Spinal cord (tissue), 10 donors: Measurements from ENCODE around the gene OTULIN. TPM values are rescaled to one million over a fixed set of nuclear protein-coding genes. Genes with fewer than 3 reads are reported as not detected.

Source experiments
- DNase-seq, 6 donors: peaks; one replicate each; pipeline versions ENCODE4 v3.0.0 to v3.0.0-alpha.2; 2013 to 2015; ENCODE audit warnings: low spot score in 6 of 6, low read depth in 4 of 6
- H3K27ac ChIP-seq: one replicate; pipeline ENCODE4 v1.5.1; 2013; ENCODE audit warnings: low read depth, low read length, control low read depth
- H3K27me3 ChIP-seq: one replicate; pipeline ENCODE4 v1.6.1; 2013; ENCODE audit warnings: low read length; ENCODE audit not compliant: control insufficient read depth, insufficient read depth
- H3K36me3 ChIP-seq: one replicate; pipeline ENCODE4 v1.6.1; 2013; ENCODE audit warnings: low read length; ENCODE audit not compliant: control insufficient read depth, insufficient read depth
- H3K4me1 ChIP-seq: one replicate; pipeline ENCODE4 v1.6.1; 2013; ENCODE audit warnings: low read length; ENCODE audit not compliant: control insufficient read depth, insufficient read depth
- H3K4me3 ChIP-seq: one replicate; pipeline ENCODE4 v1.5.1; 2013; ENCODE audit warnings: low read depth, low read length, control low read depth
- H3K9me3 ChIP-seq: one replicate; pipeline ENCODE4 v1.6.1; 2013; ENCODE audit warnings: low read length; ENCODE audit not compliant: control insufficient read depth, insufficient read depth
- WGBS: methylation state at CpG from one replicate; pipeline ENCODE4 v1.1.5; 2013; ENCODE audit warnings: missing lambda C conversion rate; ENCODE audit not compliant: insufficient coverage; 5-methylcytosine and 5-hydroxymethylcytosine counted together
- polyA plus RNA-seq, 2 donors: library from polyadenylated mRNA; unstranded; fragments of 120-200 nt; gene quantifications; one replicate each; pipeline ENCODE4 v1.2.1, GENCODE V29; 2013; ENCODE audit not compliant: insufficient read length in 2 of 2
- total RNA-seq, 2 donors: library from RNA; depleted of rRNA in 1 of 2; stranded (reverse); fragments of 120-200 nt in 1 of 2; fragments of >200 nt in 1 of 2; gene quantifications; one replicate each; pipeline versions ENCODE4 v1.2.3 to v1.2.4, GENCODE V29; 2013 to 2014
- donor health status: healthy.

Gene OTULIN
- total and polyA plus RNA-seq, 4 donors = 14.0 to 28.7 (median 15.8) TPM

- Histone ChIP-seq H3K27ac (no peak overlapping the region), H3K4me3 (no peak overlapping the region), H3K36me3 (peaks cover 18% of the 10 kb centered on the region), H3K9me3 (no peaks in the 10 kb centered on the region), H3K27me3 (no peaks in the 10 kb centered on the region), H3K4me1 (peaks cover 11% of the 10 kb centered on the region)
- 75% methylated on average over 6 of the region's 6 CpGs for WGBS
- DNase-seq = no peak
These were observed 68.5 kb downstream of the OTULIN start for GRCh38 chr5:14732991-14733390.

DNA sequence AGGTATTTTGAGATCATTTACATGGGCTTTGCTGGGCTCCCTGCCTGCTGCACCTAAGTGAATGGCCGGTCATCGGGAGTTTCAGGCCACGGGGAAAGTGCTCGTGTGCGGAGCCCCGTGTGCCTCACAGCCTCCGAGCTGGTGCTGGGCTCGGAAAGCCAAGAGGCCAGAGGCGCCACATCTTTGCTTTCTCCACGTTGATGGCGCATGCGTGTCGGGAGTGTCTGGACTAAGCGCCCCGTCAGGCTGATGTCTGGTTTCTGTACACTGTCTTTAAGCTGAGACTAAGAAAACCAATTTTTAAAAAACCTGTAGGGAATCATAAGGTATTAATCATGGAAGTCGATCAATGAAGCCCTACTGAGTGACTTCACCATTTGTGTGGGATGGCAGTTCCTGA lies 69.1 kb downstream of the OTULIN start:
- H3K4me3 ChIP-seq = no peak overlapping the region
- WGBS = 93% methylated on average over 16 of the region's 16 CpGs
- H3K4me1 ChIP-seq = peaks cover 4% of the 10 kb centered on the region
- H3K27me3 ChIP-seq = no peaks in the 10 kb centered on the region
- peaks cover 18% of the 10 kb centered on the region for H3K36me3 ChIP-seq
- H3K9me3 ChIP-seq = no peaks in the 10 kb centered on the region
- no peak for DNase-seq
- no peak overlapping the region for H3K27ac ChIP-seq

- H3K27me3 ChIP-seq = no peaks in the 10 kb centered on the region
- H3K9me3 ChIP-seq = no peaks in the 10 kb centered on the region
- H3K4me3 ChIP-seq = no peak overlapping the region
- WGBS = 88% methylated on average over 5 of the region's 13 CpGs
- H3K36me3 ChIP-seq = peaks cover 18% of the 10 kb centered on the region
- DNase-seq = no peak
- H3K27ac ChIP-seq = no peak overlapping the region
- H3K4me1 ChIP-seq = no peaks in the 10 kb centered on the region
These were observed 69.9 kb downstream of the OTULIN start for GRCh38 chr5:14734396-14734795.

GRCh38 chr5:14735944-14736343 lies 71.4 kb downstream of the OTULIN start:
- WGBS = 100% methylated on average over 1 of the region's 4 CpGs
- no peak for DNase-seq
- peaks cover 18% of the 10 kb centered on the region for H3K36me3 ChIP-seq
- H3K9me3 ChIP-seq = no peaks in the 10 kb centered on the region
- peaks cover 5% of the 10 kb centered on the region for H3K4me1 ChIP-seq
- H3K4me3 ChIP-seq = no peak overlapping the region
- no peaks in the 10 kb centered on the region for H3K27me3 ChIP-seq
- H3K27ac ChIP-seq = no peak overlapping the region

DNA sequence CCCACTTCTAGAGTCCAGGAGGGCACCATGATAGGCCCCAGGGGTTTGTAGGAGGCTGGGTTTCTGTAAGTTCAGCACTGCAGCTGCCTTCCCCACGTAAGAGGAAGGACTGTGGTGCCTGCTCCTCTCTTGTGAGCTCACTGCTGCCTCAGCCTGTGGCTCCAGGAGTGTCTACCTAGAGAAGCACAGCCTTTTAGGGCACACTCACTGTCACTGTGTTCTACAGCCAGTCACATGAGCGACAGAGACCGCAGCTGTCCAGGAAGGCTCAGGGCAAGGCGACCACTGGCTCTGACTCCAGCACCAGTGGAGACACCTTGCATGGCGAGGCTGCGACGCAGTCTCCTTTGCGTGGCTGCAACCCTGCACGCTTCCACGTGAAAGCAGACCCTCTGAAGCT lies 72.8 kb downstream of the OTULIN start:
- 95% methylated on average over 10 of the region's 10 CpGs for WGBS
- H3K9me3 ChIP-seq = no peaks in the 10 kb centered on the region
- H3K27ac ChIP-seq = no peak overlapping the region
- no peak overlapping the region for H3K4me3 ChIP-seq
- peaks cover 20% of the 10 kb centered on the region for H3K36me3 ChIP-seq
- H3K27me3 ChIP-seq = no peaks in the 10 kb centered on the region
- H3K4me1 ChIP-seq = peaks cover 9% of the 10 kb centered on the region
- DNase-seq = no peak

- 81% methylated on average over 4 of the region's 5 CpGs for WGBS
- Histone ChIP-seq H3K36me3 (peaks cover 23% of the 10 kb centered on the region), H3K27ac (no peak overlapping the region)
These were observed 73.5 kb downstream of the OTULIN start for GRCh38 chr5:14738050-14738449.

GRCh38 chr5:14739538-14739937 lies 75.0 kb downstream of the OTULIN start:
- DNase-seq = no peak
- Histone ChIP-seq H3K9me3 (no peaks in the 10 kb centered on the region), H3K4me3 (no peak overlapping the region), H3K27me3 (no peaks in the 10 kb centered on the region), H3K36me3 (peaks cover 21% of the 10 kb centered on the region), H3K4me1 (peaks cover 9% of the 10 kb centered on the region), H3K27ac (no peak overlapping the region)
- WGBS = 100% methylated on average over 2 of the region's 3 CpGs

More at GRCh38 chr5:14738050-14738449, 73.5 kb downstream of the OTULIN start:
- Histone ChIP-seq H3K27me3 (no peaks in the 10 kb centered on the region), H3K4me3 (no peak overlapping the region), H3K9me3 (no peaks in the 10 kb centered on the region), H3K4me1 (peaks cover 9% of the 10 kb centered on the region)
- no peak for DNase-seq

DNA sequence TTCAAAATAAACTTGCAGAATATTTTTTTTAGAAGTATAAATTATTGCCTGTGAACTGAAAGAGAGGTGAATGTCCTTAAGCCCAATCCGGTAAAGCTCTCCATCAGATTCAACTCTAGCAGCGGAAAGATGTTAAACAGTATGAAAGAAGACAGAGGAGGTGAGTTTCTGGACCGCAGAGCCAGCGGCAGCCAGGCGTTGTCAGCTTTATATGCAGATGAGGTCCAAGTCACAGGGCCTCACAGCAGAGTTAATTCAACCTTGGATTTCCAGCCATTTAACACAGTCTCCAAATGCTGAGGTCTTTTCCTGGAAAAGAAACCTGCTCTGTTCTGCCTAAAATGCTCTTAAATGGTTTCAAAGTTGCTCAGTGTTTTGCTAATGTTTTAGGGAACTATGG lies 75.5 kb downstream of the OTULIN start:
- H3K27me3 ChIP-seq = no peaks in the 10 kb centered on the region
- H3K9me3 ChIP-seq = no peaks in the 10 kb centered on the region
- H3K4me3 ChIP-seq = no peak overlapping the region
- DNase-seq = no peak
- H3K27ac ChIP-seq = no peak overlapping the region
- 85% methylated on average over 3 of the region's 5 CpGs for WGBS
- H3K36me3 ChIP-seq = peaks cover 24% of the 10 kb centered on the region
- peaks cover 9% of the 10 kb centered on the region for H3K4me1 ChIP-seq

GRCh38 chr5:14741131-14741530 lies 76.6 kb downstream of the OTULIN start:
- peak in 1 of 6 donors; percentile 79 for DNase-seq
- H3K36me3 ChIP-seq = peaks cover 32% of the 10 kb centered on the region
- WGBS = 75% methylated on average over 10 of the region's 13 CpGs
- peaks cover 9% of the 10 kb centered on the region for H3K4me1 ChIP-seq
- H3K4me3 ChIP-seq = no peak overlapping the region
- H3K27ac ChIP-seq = no peak overlapping the region
- no peaks in the 10 kb centered on the region for H3K9me3 ChIP-seq
- no peaks in the 10 kb centered on the region for H3K27me3 ChIP-seq

GRCh38 chr5:14741801-14742440 lies 77.4 kb downstream of the OTULIN start:
- DNase-seq = no peak
- Histone ChIP-seq H3K4me3 (no peak overlapping the region), H3K27me3 (no peaks in the 10 kb centered on the region), H3K27ac (no peak overlapping the region), H3K9me3 (no peaks in the 10 kb centered on the region), H3K4me1 (peaks cover 9% of the 10 kb centered on the region), H3K36me3 (peaks cover 32% of the 10 kb centered on the region)
- 73% methylated on average over 10 of the region's 11 CpGs for WGBS
